Neural progenitor cell (in vitro differentiated cells): ENCODE data around the gene TUBAL3. TPM values are rescaled to one million over a fixed set of nuclear protein-coding genes. Genes with fewer than 3 reads are reported as not detected.

ENCODE experiments used
- DNase-seq: peaks from one replicate; pipeline ENCODE4 v3.0.0-alpha.2; 2016; ENCODE audit warnings: low spot score
- H2AFZ ChIP-seq: fragments of 200-600 bp; sonication (generic); replicated peaks from 2 replicates; pipeline ENCODE4 v1.6.1; 2016; ENCODE audit warnings: antibody characterized with exemption
- H3F3A ChIP-seq: fragments of 200-600 bp; sonication (generic); 2 replicates; pipeline ENCODE4 v1.6.1; 2016; ENCODE audit warnings: antibody characterized with exemption, low read depth
- H3K27ac ChIP-seq: fragments of 200-600 bp; sonication (generic); 2 replicates; pipeline ENCODE4 v1.5.1; 2016; ENCODE audit warnings: mild to moderate bottlenecking
- H3K27me3 ChIP-seq: fragments of 200-600 bp; sonication (generic); 2 replicates; pipeline ENCODE4 v1.6.1; 2016; ENCODE audit warnings: mild to moderate bottlenecking, moderate library complexity
- H3K36me3 ChIP-seq: fragments of 200-600 bp; sonication (generic); 2 replicates; pipeline ENCODE4 v1.5.1; 2016
- H3K4me1 ChIP-seq: fragments of 200-600 bp; sonication (generic); 2 replicates; pipeline ENCODE4 v1.6.1; 2016; ENCODE audit warnings: mixed run types
- H3K4me2 ChIP-seq: fragments of 200-600 bp; sonication (generic); 2 replicates; pipeline ENCODE4 v1.6.1; 2016
- H3K4me3 ChIP-seq: fragments of 200-600 bp; sonication (generic); 2 replicates; pipeline ENCODE4 v1.5.1; 2016
- H3K79me2 ChIP-seq: fragments of 200-600 bp; sonication (generic); 2 replicates; pipeline ENCODE4 v1.6.1; 2016; ENCODE audit warnings: low read depth
- H3K9ac ChIP-seq: fragments of 200-600 bp; sonication (generic); 2 replicates; pipeline ENCODE4 v1.6.1; 2016
- H3K9me3 ChIP-seq: fragments of 200-600 bp; sonication (generic); 2 replicates; pipeline ENCODE4 v1.5.1; 2016; ENCODE audit warnings: low read depth
- H4K20me1 ChIP-seq: fragments of 200-600 bp; sonication (generic); 2 replicates; pipeline ENCODE4 v1.6.1; 2016; ENCODE audit warnings: low read depth
- H3K27ac Mint-ChIP-seq: 3 replicates; pipeline ENCODE4 v1.8.0; 2021; ENCODE audit warnings: mixed read lengths
- H3K27me3 Mint-ChIP-seq: 2 replicates; pipeline ENCODE4 v1.8.0; 2022; ENCODE audit warnings: low read depth, mild to moderate bottlenecking, inconsistent platforms, moderate library complexity, mixed read lengths; ENCODE audit not compliant: insufficient read depth
- H3K36me3 Mint-ChIP-seq: 3 replicates; pipeline ENCODE4 v1.8.0; 2021; ENCODE audit warnings: mixed read lengths
- H3K4me1 Mint-ChIP-seq: 3 replicates; pipeline ENCODE4 v1.8.0; 2021; ENCODE audit warnings: mixed read lengths
- H3K4me3 Mint-ChIP-seq: 3 replicates; pipeline ENCODE4 v1.8.0; 2021; ENCODE audit warnings: mild to moderate bottlenecking, moderate library complexity, mixed read lengths
- H3K9me3 Mint-ChIP-seq: 3 replicates; pipeline ENCODE4 v1.8.0; 2020; ENCODE audit warnings: mixed read lengths
- CTCF ChIP-seq: fragments of 200-600 bp; sonication (generic); IDR thresholded peaks from 2 replicates; pipeline ENCODE4 v1.5.1; 2017; ENCODE audit warnings: antibody characterized with exemption, mild to moderate bottlenecking
- EZH2 ChIP-seq: fragments of 200-600 bp; sonication (generic); IDR thresholded peaks from 2 replicates; pipeline ENCODE4 v1.6.1; 2017; ENCODE audit warnings: antibody characterized with exemption, mild to moderate bottlenecking, moderate library complexity
- EZH2phosphoT487 ChIP-seq: fragments of 200-600 bp; sonication (generic); IDR thresholded peaks from 2 replicates; pipeline ENCODE4 v1.6.1; 2017; ENCODE audit warnings: antibody characterized with exemption
- total RNA-seq: library from RNA; depleted of rRNA; stranded (reverse); fragments of >200 nt; gene quantifications from 2 replicates; pipeline ENCODE4 v1.2.3, GENCODE V29; 2015; ENCODE audit warnings: low replicate concordance

TUBAL3 gene
- total RNA-seq, 1 donor from 2014 or later: not detected

- no peaks in the 10 kb centered on the region for H4K20me1 ChIP-seq
- Mint-ChIP-seq H3K4me3 (no peak overlapping the region), H3K4me1 (peaks cover 9% of the 10 kb centered on the region), H3K36me3 (no peaks in the 10 kb centered on the region), H3K27me3 (peaks cover 2% of the 10 kb centered on the region), H3K9me3 (no peaks in the 10 kb centered on the region), H3K27ac (no peak overlapping the region)
- H2AFZ ChIP-seq: no peak overlapping the region
- DNase-seq: no peak
- no peak for TF ChIP-seq CTCF
- H3K27ac ChIP-seq: no peak overlapping the region
- H3K9ac ChIP-seq: no peak overlapping the region
- H3K27me3 ChIP-seq: no peaks in the 10 kb centered on the region
- no peaks in the 10 kb centered on the region for H3K9me3 ChIP-seq
- no peaks in the 10 kb centered on the region for H3K4me1 ChIP-seq
- H3K36me3 ChIP-seq: no peaks in the 10 kb centered on the region
- H3K4me3 ChIP-seq: no peak overlapping the region
- H3K4me2 ChIP-seq: no peak overlapping the region
- H3K79me2 ChIP-seq: no peaks in the 10 kb centered on the region
- no peaks in the 10 kb centered on the region for H3F3A ChIP-seq
Observed at GRCh38 chr10:5343979-5344378, 60.6 kb downstream of the TUBAL3 start.

- no peak for DNase-seq
- Mint-ChIP-seq H3K27ac (no peak overlapping the region), H3K9me3 (no peaks in the 10 kb centered on the region), H3K36me3 (no peaks in the 10 kb centered on the region), H3K27me3 (peaks cover 3% of the 10 kb centered on the region), H3K4me3 (no peak overlapping the region), H3K4me1 (peaks cover 9% of the 10 kb centered on the region)
- no peak overlapping the region for H2AFZ ChIP-seq
- H3K4me3 ChIP-seq: no peak overlapping the region
- H3K4me1 ChIP-seq: no peaks in the 10 kb centered on the region
- no peak overlapping the region for H3K9ac ChIP-seq
- H3K27ac ChIP-seq: no peak overlapping the region
- H3K36me3 ChIP-seq: no peaks in the 10 kb centered on the region
- H3F3A ChIP-seq: no peaks in the 10 kb centered on the region
- TF ChIP-seq EZH2phosphoT487 (no peak), CTCF (no peak), EZH2 (no peak)
- H4K20me1 ChIP-seq: no peaks in the 10 kb centered on the region
- no peaks in the 10 kb centered on the region for H3K9me3 ChIP-seq
- no peaks in the 10 kb centered on the region for H3K79me2 ChIP-seq
- no peaks in the 10 kb centered on the region for H3K27me3 ChIP-seq
- no peak overlapping the region for H3K4me2 ChIP-seq
Observed at GRCh38 chr10:5343561-5343960, 61.1 kb downstream of the TUBAL3 start.

Other genes with a start within 250 kb of the TUBAL3 start
- not detected in 2 replicates for gene AKR1C8, start 219.7 kb downstream of the TUBAL3 start, total RNA-seq
- not detected in 2 replicates for gene AKR1C4, start 208.0 kb downstream of the TUBAL3 start, total RNA-seq
- not detected in 2 replicates for gene UCN3, start 39.9 kb downstream of the TUBAL3 start, total RNA-seq
- 65.2 and 90.5 TPM in 2 replicates for gene NET1, start 7.7 kb upstream of the TUBAL3 start, total RNA-seq
- not detected in 2 replicates for gene CALML5, start 94.7 kb upstream of the TUBAL3 start, total RNA-seq
- not detected in 2 replicates for gene CALML3, start 120.1 kb upstream of the TUBAL3 start, total RNA-seq